ENCODE measurements around the gene SLN. TPM values are rescaled to one million over a fixed set of nuclear protein-coding genes. Genes with fewer than 3 reads are reported as not detected.

SLN gene
- total and polyA plus RNA-seq, 7 donors, result 475 to 8,637 (median 2,561) TPM

DNA sequence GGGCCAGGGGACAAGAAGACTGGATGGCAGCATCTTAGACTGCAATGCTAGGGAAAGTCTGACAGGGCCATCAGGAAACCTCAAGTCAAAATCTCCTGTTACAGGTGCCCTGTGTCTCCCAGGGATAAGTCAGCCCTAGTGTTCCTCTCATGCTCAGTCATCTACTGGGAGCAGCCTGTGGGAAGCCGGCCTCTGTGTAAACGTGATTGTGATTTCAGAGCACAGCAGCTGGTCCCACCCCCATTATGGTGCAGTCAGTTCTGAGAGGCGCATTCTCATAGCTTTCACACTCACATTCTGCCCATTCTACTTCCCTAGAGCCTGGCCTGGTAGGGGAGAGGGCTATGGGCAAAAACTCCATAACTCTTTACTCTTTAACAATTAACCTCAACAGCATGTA lies 7.2 kb upstream of the SLN start:
- peak; percentile 71 to 76 (median 74) for ATAC-seq
- 28 to 40% (median 36%) methylated on average over 3 of the region's 3 CpGs for WGBS, 3 donors

DNA sequence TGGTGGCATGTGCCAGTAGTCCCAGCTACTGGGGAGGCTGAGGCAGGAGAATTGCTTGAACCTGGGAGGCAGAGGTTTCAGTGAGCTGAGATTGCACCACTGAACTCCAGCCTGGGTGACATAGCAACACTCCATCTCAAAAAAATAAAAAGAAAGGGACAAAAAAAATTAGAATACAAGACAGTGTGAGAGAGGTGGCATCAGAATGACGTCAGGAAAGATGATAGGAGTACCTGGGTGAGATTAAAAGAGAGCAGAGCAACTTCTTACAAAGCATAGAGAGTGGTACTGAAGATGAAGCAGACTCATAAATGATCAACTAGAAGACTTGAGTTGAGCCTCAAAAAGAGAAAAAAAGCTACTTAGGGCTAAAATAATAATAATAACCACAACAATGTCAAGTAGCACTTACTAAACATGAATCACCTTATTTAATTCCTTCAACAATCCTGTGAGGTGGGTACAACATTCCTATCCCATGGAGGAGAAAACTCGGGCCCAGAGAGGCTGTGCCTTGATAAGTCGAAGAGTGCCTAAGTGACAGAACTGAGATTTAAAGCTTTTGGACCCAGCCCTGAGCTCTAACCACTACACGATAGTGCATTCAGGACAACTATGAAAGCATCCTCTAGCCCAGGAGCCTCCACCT lies 5.2 kb upstream of the SLN start:
- 73 to 85% (median 78%) methylated on average over 4 of the region's 4 CpGs for WGBS, 3 donors

More for the DNA sequence above, 7.2 kb upstream of the SLN start:
- Histone ChIP-seq H3K4me1 (peaks cover 59% of the 10 kb centered on the region), H3K36me3 (ENCODE audit: insufficient read depth in 1 of 2, low read depth in 1 of 2) (no peaks in the 10 kb centered on the region), H3K9me3 (no peaks in the 10 kb centered on the region), H3K27me3 (ENCODE audit: insufficient read depth in 3 of 3, low read length in 2 of 3) (no peaks in the 10 kb centered on the region), H3K27ac (peak overlapping the region; percentile 91), H3K4me3 (peak overlapping the region; percentile 52)
- DNase-seq, result no peak
- intact Hi-C loops (cut with DNase I), result loop anchor here in 1 of 2 donors (2.0 kb wide), 1 partner anchor 50 kb away; no protein-coding TSS in a partner anchor
- TF ChIP-seq CTCF (IDR thresholded peaks at IDR 0.05), result no peak

GRCh38 chr11:107713009-107713408 lies 1.2 kb upstream of the SLN start:
- peaks cover 0 to 9% of the 10 kb centered on the region in 2 donors for H3K36me3 ChIP-seq (ENCODE audit: insufficient read depth in 1 of 2, low read depth in 1 of 2)
- TF ChIP-seq CTCF (IDR thresholded peaks at IDR 0.05), result no peak
- DNase-seq (no peak), ATAC-seq (peak; percentile 28 to 69 (median 48))
- H3K9me3 ChIP-seq, result no peaks in the 10 kb centered on the region
- 1 to 6% (median 5%) methylated on average over 3 of the region's 3 CpGs for WGBS, 3 donors
- H3K27ac ChIP-seq, result peak overlapping the region; percentile 91
- peaks cover 34% of the 10 kb centered on the region for H3K4me1 ChIP-seq
- intact Hi-C loops (cut with DNase I), result no loop called here
- H3K27me3 ChIP-seq (ENCODE audit: insufficient read depth in 3 of 3, low read length in 2 of 3), result no peaks in the 10 kb centered on the region
- H3K4me3 ChIP-seq, result peak overlapping the region; percentile 77

More for the DNA sequence above, 5.2 kb upstream of the SLN start:
- no peaks in the 10 kb centered on the region for H3K9me3 ChIP-seq
- peaks cover 50% of the 10 kb centered on the region for H3K4me1 ChIP-seq
- H3K36me3 ChIP-seq (ENCODE audit: insufficient read depth in 1 of 2, low read depth in 1 of 2), result no peaks in the 10 kb centered on the region
- ATAC-seq, result no peak
- intact Hi-C loops (cut with DNase I), result no loop called here
- no peak for DNase-seq
- peak overlapping the region; percentile 52 for H3K4me3 ChIP-seq
- H3K27ac ChIP-seq, result peak overlapping the region; percentile 91
- H3K27me3 ChIP-seq (ENCODE audit: insufficient read depth in 3 of 3, low read length in 2 of 3), result no peaks in the 10 kb centered on the region
- TF ChIP-seq CTCF (IDR thresholded peaks at IDR 0.05), result no peak

DNA sequence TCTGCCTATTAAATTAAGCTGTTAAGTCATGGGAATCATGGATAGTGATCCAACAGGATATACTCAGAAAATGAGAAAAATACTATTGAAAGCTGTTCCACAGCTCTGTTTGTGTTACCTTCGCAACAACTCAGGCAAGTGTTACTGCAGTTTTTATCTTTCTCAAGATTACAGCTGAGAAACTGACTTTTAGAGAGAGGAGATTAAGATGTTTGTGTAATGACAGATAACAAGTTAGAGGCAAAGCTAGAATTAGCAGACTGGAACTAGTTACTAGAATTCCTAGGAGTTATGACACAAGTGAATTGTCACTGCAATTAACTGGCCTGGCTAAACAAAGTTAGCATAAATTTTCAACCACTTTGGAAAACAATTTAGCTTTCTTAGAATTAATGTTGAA lies 1.6 kb downstream of the SLN start:
- peak overlapping the region; percentile 91 for H3K27ac ChIP-seq
- peak overlapping the region; percentile 77 for H3K4me3 ChIP-seq
- no peaks in the 10 kb centered on the region for H3K9me3 ChIP-seq
- ATAC-seq, result no peak
- DNase-seq, result no peak
- H3K36me3 ChIP-seq (ENCODE audit: insufficient read depth in 1 of 2, low read depth in 1 of 2), result peaks cover 0 to 14% of the 10 kb centered on the region in 2 donors
- TF ChIP-seq CTCF (IDR thresholded peaks at IDR 0.05), result no peak
- H3K4me1 ChIP-seq, result peaks cover 37% of the 10 kb centered on the region
- WGBS, 3 donors, result 24 to 66% (median 28%) methylated on average over 1 of the region's 1 CpG
- no peaks in the 10 kb centered on the region for H3K27me3 ChIP-seq (ENCODE audit: insufficient read depth in 3 of 3, low read length in 2 of 3)
- intact Hi-C loops (cut with DNase I), result no loop called here
